Glomerular visceral epithelial cell (primary cell): ENCODE measurements around the gene WFDC6.
"Not testable (repeated sequence)": the region's sequence is repeated elsewhere in the genome, so short reads cannot be mapped to it uniquely, and the experiment has no call there.

Experiments used
- DNase-seq: peaks from one replicate; pipeline ENCODE4 v3.0.0-alpha.2; 2016; ENCODE audit errors: extremely low spot score

WFDC6 gene

DNA sequence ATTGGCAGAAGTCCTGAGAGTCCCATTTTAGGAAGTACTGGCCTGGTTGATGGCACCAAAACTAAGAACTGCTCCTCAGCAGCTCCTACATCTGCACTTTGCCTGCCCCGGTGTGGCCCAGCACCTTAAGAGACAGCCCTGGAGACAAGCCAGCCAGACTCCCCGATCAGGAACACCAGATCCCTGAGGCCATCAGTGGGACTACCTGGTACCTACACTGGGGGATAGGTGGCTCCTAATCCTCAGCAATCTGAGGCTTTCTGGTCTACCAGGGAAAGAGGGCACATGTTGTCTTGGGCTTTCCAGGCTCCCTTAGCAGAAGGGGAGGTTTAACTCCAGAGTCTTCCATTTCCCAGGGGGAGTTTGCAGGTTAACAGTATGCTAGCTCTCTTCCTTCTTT, at the start of gene WFDC6:
Gene WFDC6 (minus strand): TSS at position 101 of the 400 bp plus-strand sequence. CDS start 75 bp downstream, at position 26.
- no peak for DNase-seq

DNA sequence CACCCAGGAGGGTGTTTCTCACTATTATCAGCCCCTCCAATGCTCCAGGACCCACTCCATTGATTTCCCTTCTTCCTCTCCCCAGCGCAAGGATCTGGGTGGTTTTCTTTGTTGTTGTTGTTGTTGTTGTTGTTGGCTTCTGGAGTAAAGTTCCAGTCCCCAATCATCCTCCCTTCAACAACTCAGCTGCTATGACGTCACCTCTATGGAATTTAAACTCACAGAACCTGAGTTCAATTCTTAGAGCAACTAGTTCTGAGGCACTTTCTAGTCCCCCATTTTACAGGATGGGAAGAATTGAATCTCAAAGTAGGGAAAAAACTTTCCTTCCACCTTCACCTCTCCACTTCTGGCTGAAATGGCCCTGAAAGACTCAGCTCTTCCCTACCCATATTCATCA, 49.5 kb upstream of the WFDC6 start:
- DNase-seq: no peak

DNA sequence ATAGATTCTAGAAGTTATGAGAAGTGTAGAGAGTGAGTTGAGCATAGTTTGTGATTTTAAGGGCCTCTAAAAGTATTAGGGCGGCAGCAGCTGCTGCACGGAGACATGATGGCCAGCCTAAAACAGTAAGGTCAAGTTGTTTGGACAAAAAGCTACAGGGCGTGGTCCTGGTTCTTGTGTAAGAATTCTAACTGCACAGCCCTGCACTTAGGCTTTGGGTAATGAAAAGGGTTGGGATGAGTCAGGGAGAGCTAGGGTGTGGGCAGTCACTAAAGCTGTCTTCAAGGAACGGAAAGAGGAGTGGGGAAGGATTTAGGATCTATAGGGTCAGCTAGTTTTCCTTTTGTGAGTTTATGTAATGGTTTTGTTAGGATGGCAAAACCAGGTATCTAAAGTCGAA, 46.7 kb upstream of the WFDC6 start:
- DNase-seq: not testable (repeated sequence)

DNA sequence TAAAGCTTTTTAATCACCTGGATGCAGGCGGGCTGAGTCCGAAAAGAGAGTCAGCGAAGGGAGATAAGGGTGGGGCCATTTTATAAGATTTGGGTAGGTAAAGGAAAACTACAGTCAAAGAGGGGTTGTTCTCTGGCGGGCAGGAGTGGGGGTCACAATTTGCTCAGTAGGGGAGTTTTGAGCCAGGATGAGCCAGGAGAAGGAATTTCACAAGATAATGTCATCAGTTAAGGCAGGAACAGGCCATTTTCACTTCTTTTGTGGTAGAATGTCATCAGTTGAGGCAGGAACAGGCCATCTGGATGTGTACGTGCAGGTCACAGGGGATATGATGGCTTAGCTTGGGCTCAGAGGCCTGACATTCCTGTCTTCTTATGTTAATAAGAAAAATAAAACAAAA, 45.0 kb upstream of the WFDC6 start:
- not testable (repeated sequence) for DNase-seq

DNA sequence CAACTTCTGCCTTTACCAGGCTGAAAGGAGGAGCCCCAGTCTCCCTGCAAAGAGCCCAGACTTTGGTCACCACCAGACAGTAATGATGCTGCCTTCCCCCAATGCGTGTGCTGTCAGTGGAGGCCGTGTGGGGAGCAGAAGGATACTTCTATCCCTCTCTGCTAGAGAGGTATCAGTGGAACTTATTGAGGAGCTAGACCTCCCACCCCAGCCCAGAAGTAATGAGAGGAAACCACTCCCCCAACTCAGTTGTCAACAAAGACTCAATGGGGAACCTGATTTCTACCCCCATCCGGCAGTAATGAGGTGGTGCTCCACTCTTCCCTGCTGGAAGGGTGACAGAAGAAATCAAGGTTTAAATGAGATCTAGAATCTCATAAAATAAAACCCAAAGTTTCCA, 44.2 kb upstream of the WFDC6 start:
- DNase-seq: no peak

DNA sequence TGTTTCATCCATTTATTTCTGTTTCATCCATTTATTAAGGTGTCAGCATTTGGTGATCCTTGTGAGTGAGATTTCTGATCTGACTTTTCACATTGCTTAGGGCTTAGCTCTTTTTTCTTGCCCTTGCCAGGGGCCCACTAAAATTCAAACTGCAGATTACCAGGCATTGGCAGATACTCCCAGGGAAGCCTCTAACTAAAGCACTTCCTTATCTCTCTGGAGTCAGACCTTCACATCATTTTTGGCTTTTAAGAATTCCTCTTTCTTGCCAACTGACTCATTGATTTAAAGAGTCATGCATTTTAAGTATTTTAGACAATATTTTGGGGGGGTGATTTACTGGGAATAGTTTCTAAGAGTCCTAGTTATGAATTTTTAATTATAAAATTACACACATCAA, 42.4 kb upstream of the WFDC6 start:
- DNase-seq: no peak

DNA sequence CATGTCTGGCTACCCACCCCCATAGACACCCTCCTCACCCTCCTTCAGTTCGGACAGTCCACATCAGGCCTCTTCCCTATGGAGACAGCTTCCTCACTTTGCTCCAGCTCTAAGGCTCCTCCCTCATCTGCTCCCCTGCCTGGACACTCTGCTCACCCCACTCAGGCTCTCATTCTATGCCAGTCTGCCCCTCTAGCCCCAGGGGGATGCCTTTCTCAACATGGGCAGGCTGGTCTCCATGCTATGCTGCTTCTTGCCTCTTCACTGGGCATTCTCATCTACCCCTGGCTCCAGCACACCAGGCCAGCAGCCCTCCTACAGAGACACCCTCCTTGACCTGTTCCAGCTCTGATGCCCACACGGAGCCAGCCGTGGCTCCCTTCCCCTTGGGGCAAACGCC, 39.9 kb upstream of the WFDC6 start, which contains the start of gene WFDC8:
Gene WFDC8 (minus strand): TSS at position 101 of the 400 bp plus-strand sequence. CDS start 37 bp downstream, at position 64.
- DNase-seq: no peak

DNA sequence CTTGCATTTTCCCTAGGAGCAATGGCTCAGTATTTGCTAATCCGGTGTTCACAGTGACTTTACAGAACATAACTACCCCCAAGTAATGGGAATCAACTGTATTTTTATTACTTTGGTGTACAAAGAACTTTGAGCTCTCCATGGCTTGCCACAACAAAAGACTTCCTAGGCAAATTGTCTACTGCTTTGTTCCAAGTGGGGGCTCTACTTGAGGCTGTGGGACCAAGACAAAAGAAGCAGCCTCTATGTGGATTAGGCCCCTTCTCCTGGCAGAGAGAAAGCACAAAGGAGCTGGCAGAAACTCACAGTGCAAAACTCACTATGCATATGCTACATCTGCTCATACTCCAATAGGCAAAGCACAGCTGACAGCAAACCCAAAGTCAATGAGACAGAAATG, 38.9 kb upstream of the WFDC6 start:
- no peak for DNase-seq

DNA sequence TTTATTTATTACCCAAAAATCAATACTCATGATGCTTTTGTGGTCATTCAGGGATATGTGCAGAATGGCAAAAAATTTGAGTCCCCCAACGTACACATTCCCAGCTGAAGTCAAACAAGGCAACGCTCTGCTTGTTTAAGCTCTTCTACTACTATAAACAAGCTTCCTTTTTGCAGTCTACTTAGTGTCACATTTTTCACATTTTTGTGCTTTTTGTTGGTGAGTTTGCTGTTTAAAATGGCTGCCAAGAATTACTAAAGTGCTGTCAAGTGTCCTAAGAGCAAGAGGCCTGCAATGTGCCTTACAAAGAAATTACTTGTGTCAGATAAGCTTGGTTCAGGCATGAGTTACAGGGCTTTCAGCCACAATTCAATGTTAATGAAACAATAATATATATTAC, 37.7 kb upstream of the WFDC6 start:
- DNase-seq: no peak

DNA sequence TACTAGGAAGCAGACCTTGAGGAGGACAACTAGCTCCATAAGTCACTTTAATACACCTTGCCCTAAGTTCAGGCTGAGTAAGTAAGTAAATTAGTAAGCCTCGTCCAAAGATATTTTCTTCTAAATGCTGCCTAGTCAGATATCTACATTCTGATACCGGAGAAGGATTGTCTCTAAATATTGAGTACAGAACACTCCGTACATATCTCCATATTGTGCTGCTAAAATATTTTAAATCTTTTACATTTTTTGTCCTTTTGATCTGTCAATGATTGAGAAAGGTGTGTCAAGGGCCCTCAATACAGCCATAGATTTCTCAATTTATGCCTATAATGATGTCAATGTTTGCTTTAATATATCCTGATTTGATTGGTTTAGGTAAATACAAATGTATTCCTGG, 36.6 kb upstream of the WFDC6 start:
- no peak for DNase-seq

DNA sequence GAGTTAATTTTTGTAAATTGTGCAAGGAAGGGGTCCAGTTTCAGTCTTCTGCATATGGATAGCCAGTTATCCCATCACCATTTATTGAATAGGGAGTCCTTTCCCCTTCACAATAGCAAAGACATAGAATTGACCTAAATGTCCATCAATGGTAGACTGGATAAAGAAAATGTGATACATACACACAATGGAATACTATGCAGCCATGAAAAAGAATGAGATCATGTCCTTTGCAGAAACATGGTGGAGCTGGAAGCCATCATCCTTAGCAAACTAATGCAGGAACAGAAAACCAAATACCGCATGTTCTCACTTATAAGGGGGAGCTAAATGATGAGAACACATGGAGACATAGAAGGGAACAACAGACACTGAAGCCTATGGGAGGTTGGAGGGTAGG, 30.4 kb upstream of the WFDC6 start:
- DNase-seq: not testable (repeated sequence)

DNA sequence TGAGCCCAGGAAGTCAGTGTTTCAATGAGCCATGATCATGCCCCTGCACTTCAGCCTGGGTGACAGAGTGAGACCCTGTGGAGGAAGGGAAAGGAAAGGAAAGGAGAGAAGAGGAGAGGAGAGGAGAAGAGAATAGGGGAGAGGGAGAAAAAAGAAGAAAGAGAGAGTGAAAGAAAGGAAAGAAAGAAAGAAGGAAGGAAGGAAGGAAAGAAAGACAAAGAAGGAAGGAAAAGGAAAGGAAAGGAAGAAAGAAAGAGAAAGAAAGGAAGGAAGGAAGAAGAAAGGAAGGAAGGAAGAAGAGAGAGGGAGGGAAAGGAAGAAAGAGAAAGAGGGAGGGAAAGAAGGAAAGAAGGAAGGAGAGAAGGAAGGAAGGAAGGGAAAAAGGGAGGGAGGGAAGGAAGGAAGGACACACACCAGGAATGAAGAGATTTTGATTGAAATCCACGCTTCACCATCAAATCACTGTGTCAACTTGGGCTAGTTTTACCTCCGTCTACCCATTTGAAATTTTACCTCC, 25.5 kb upstream of the WFDC6 start:
- DNase-seq: no peak

DNA sequence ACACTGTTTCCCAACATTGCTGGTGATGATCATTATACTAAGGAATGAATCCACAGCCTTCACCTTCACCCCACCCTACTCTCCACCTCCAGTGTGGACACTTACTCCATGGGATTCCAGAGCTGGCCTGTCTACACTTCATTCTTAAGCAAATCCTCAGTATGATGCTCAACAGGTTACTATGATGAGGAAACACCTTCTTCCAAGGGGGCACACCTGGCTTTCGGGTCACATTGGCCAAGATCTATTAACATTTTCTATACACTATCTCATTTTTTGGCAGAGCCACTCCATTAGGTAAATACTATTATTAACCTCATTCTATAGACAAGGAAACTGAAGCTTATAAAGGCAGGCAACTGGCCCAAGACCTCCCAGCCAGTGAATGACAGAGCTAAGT, 15.9 kb upstream of the WFDC6 start:
- no peak for DNase-seq

DNA sequence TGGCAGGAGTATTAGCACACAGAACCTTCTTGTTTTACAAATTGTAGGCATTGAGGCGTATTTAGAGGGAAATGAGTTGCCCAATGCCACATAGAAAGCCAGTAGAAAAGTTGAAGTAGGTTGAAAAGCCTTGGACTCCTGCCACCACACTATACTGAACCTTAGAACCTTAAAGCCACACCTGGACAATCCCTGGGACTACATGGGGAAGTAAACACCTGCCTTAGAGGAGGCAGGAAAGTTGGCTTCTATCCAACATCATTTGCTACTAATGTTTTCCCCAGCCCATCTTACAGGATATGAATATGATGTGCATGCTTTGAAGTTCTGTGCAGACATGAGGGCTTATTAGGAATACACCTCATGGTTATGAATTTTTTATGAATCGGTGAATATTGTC, 13.2 kb upstream of the WFDC6 start:
- no peak for DNase-seq

DNA sequence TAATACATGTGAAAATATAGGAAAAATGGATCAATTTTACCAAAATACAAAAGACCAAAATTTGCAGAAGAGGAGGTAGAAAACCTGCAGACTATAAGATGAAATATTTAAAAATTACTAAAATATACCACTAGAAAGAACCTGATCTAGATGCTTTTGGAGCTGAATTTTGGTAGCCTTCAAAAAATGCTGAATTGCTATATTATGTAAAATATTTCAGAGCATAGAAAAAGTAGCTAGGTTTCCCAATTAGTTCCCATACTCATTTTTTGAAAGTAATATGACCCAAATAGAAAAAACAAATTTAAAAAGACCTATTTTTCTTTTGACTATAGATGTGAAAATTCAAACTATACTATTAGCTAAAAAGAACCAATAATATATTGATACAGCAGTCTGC, 11.5 kb upstream of the WFDC6 start:
- no peak for DNase-seq

DNA sequence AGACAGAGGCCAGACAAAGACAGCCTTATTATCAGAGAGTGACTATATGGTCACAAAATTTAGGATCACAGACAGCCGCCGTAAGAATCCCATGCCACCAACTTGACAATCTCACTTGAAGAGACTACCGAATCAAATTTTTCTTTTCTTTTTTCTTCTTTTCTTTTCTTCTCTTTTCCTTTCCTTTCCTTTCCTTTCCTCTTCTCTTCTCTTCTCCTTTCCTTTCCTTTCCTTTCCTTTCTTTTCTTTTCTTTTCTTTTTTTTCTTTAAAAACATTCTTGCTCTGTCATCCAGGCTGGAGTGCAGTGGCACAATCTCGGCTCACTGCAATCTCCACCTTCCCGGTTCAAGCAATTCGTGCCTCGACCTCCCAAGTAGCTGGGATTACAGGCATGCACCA, 9.1 kb upstream of the WFDC6 start:
- no peak for DNase-seq

DNA sequence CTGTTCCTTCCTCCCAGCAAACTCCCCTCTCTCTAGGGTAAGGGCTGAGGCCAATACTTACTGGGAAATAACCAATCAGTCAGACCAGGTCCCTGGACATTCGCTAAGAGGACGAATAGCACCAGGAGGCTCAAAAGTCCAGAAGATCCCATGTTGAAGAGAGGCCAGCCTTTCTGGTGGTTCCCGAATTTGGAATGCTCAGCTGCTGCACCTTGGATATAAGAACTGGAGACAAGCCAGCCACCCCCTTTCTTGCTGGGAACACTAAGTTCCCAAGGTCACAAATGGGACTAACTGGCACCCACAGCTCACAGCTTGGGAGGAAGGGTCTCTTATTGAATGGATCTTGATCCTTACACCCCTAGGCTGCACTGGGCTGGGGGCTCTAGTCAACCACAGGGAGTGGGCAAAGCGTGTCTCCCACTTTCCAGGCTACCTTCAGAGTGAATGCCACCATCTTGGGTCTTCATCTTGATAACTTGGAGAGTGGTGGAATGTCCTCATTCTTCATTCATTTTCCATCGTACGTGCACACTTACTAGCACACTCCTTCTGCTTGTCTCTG, 8.0 kb upstream of the WFDC6 start, which contains the start of gene EPPIN:
Gene EPPIN (minus strand): TSS at position 196 of the 565 bp plus-strand sequence. CDS start 44 bp downstream, at position 152.
- no peak for DNase-seq

DNA sequence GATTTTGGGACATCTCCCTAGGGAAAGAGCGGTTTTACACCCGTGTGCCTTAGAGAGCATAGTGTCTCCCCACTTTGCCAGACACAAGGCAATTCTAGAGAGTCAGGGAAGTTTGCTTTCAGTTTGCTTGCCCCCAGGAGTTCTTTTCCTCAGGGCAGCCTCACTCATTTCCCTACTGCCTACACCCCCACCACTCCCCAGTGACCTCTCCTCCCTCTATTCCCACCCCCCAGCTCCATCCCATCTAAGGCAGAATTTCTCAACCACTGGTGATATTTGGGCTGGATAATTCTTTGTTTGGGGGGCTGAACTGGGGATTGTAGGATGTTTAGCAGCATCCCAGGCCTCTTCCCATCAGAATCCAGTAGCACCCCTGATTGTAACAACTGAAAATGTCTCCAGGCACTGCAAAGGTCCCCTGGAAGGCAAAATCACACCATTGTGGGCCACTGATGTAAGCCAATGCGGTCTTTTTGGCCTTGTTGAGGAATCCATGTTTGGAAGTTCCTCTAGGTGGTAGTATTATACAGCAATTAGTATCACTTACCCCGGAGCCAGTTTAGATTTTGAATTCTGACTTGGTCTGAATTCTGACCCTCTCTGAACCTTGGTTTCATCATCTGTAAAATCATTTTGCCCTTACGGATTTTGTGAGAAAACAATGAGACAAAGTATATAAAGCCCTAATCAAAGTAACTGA, 6.6 kb upstream of the WFDC6 start:
- peak; percentile 33 for DNase-seq

DNA sequence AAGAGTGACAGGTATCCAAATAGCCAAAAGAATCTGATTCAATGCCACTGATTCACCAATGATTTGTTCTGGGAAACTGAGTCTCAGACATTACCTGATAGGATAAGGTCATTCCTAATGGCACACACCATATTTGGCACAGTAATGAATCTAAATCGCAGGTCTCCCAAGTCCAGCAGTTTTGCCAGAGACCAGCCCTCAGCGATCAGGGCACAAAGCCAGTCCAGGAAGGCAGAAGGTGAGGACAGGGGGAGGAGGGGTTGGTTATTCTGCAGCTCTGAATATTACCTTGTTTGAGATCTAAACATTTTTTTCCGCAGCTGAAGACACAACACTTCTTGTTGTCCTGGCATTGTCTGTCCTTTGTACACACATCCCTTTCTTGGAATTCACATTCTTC, 6.1 kb upstream of the WFDC6 start:
- DNase-seq: no peak

DNA sequence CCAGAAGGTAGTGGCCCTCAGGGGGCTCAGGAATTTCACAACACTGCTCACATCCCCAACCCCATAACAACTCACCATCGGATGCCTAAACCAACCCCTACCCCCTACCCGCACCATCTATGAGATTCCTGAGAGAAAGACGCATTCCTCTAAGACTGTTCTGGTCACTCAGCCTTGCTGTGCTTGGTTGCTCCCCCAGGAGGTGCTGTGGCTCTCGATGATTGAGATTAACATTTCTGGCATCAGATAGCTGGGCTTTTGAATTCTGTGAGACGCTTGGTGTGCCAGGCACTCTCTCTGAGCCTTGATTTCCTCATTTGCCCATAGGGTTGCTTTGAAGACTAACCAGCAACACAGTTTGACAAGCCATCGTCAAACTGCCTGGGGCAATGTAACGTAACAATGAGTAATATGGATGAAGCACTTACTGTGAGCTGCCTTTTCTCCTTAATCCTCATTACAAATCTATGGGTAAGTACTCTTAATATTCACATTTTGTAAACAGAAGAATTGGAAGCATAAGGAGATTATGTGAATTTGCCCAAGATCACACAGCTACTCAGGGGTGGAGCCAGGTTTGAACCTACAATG, 978 bp downstream of the WFDC6 start:
- DNase-seq: no peak

DNA sequence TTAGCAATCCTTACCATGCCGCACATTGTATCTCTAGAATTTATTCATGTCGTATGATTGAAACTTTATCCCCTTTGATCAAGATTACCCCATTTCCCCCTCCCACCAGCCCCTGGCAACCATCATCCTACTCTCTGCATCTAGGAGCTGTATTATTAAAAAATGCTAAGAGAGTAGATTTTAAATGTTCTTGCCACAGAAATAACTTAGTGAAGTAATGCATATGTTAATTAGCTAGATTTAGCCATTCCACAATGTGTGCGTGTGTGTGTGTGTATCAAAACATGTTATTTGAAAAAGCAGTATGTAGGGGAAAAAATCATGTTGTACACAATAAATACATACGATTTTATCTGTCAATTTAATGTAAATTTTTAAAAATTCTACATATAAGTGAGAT, 12.0 kb downstream of the WFDC6 start:
- no peak for DNase-seq

DNA sequence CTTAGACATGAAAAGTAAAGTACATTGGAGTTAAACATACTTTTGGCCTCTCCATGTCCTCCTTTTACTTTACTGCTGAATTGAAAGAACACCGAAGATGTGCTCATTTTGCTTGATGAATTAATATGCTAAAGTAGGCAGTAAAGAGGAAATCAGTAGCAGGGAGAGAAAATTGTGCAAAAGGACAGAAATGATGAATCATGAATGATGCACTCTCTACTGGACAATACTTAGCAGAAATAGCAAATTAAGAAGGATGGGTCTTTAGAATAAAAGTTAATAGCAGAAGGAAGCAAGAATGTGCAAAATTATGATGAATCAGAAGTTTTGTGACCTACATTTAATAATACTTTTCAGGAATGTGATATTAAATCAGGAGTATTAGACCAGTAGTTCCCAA, 15.5 kb downstream of the WFDC6 start:
- DNase-seq: no peak

DNA sequence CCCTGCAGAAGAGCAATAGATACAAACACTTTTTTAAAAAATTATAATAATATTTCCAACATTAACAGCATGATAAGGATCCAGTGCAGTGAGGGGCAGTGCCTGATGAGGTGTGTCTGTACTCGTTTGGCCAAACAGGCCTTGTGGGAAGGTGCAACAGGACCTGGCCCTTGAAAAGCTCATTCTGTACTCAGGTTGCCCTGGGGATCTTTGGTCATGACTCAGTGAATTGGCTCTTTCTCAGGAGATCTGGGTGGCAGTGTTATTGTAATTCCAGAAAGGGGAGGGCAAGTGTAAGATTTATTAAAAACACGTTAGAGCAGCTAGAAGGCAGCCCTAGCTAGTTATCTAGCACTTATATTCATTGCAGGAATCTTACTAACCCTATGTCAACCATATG, 21.0 kb downstream of the WFDC6 start:
- DNase-seq: no peak
